ENCODE measurements around the gene ARPC4. TPM values are rescaled to one million over a fixed set of nuclear protein-coding genes. Genes with fewer than 3 reads are reported as not detected.

Gene ARPC4
- total RNA-seq, 4 donors from 2014 or later: 129 to 191 (median 164) TPM

DNA sequence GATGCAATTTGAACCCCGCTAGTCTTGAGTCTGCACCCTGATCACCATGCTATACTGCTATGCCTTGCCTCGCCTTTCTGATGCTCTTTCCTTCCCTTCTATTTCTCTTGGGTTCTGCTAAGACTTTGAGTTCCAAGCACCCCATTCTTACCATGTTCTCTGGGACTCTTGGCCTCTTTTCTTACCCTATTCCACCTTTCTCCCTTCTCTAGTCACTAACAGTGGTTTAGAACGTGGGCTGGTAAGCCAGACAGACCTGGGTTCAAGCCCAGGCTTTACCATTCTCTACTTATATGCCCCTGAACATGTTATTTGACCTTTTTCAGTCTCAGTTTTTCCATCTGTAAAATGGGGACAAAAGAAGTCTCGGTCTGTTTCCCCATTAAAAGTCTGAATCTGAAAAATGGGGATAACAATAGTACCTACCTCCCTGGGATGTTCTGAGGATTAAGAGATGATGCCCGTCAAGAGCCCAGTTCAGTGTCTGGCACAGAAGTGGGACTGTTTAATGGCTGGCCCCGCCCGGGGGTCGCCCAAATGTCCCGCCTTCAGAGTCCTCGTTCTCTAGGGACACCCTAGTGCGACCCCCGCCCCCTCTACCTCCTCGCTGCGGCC, 985 bp upstream of the ARPC4 start:
- H3K4me1 ChIP-seq: peaks cover 22 to 54% (median 50%) of the 10 kb centered on the region in 4 donors
- no peaks in the 10 kb centered on the region for H3K9me3 ChIP-seq
- intact Hi-C loops (cut with DNase I): loop anchor here (2.0 to 5.0 kb wide), 3 partner anchors 17 to 75 kb away; no protein-coding TSS in a partner anchor
- H3K27me3 ChIP-seq: no peaks in the 10 kb centered on the region
- peak overlapping the region; percentile 74 to 96 (median 92) for H3K4me3 ChIP-seq
- peaks cover 22 to 58% (median 39%) of the 10 kb centered on the region in 4 donors for H3K36me3 ChIP-seq
- peak overlapping the region; percentile 94 to 98 (median 97) for H3K27ac ChIP-seq (replicated peaks in 1 of 4)
- no peak for TF ChIP-seq EP300 (IDR thresholded peaks at IDR 0.05)
- TF ChIP-seq POLR2AphosphoS5 (IDR thresholded peaks at IDR 0.05): no peak
- TF ChIP-seq CTCF (IDR thresholded peaks at IDR 0.05): no peak
- no peak for TF ChIP-seq POLR2A (IDR thresholded peaks at IDR 0.05; ENCODE audit: low read depth)
- no peak for DNase-seq (ENCODE audit: extremely low spot score)
- 16% methylated on average over 12 of the region's 14 CpGs for WGBS

DNA sequence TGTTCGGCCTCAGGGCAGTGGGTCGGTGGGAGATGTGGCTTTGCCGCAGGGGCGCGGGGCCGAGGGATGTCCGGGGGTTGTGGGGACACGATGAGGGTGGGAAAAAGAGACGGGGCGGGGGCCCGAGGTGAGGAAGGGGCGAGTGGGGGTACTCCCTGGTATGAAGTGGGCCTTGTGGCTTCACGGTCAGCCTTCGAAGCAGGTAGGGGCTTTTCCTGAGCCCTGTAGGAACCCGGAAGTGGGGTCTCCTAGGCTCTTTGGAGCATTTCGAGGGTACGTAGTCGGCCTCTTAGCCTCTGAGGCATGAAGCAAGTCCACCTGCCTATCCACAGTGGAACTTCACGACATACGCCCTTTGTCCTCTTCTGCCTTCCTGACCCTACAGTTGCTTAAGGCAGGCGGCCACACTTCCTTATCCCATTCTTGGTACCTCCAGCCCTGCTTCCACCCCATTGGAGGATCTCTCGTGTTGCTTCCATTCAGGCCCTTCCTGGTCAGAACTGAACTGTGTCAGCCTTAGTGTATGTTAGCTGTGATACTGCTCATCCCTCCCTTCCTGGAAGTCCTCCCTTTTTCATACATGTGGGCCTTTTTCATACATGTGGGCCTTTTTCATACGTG, 389 bp downstream of the ARPC4 start:
- Histone ChIP-seq H3K36me3 (peaks cover 22 to 56% (median 43%) of the 10 kb centered on the region in 4 donors), H3K9me3 (no peaks in the 10 kb centered on the region), H3K27me3 (no peaks in the 10 kb centered on the region), H3K27ac (replicated peaks in 1 of 4) (peak overlapping the region; percentile 94 to 98 (median 97)), H3K4me1 (peaks cover 22 to 62% (median 50%) of the 10 kb centered on the region in 4 donors), H3K4me3 (peak overlapping the region; percentile 74 to 96 (median 92))
- DNase-seq (ENCODE audit: extremely low spot score): no peak
- intact Hi-C loops (cut with DNase I): loop anchor here (5.0 kb wide), 2 partner anchors 41 to 76 kb away; no protein-coding TSS in a partner anchor
- TF ChIP-seq CTCF (IDR thresholded peaks at IDR 0.05): no peak
- no peak for TF ChIP-seq EP300 (IDR thresholded peaks at IDR 0.05)
- peak; percentile 70 for TF ChIP-seq POLR2A (IDR thresholded peaks at IDR 0.05; ENCODE audit: low read depth)
- no peak for TF ChIP-seq POLR2AphosphoS5 (IDR thresholded peaks at IDR 0.05)
- 0% methylated on average over 21 of the region's 23 CpGs for WGBS

DNA sequence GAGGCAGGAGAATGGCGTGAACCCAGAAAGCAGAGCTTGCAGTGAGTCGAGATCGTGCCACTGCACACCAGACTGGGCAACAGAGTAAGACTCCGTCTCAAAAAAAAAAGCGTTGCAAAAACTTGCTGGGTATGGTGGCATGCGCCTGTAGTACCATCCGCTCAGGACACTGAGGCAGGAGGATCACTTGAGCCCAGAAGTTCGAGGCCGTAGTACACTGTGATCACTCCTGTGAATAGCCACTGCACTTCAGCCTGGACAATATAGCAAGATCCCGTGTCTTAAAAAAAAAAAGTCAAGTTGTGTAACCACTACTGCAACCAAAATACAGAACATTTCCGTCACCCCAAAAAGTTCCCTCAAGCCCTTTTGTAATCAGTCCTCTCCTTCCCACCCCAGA, 1.5 kb downstream of the ARPC4 start:
- Histone ChIP-seq H3K4me3 (peak overlapping the region in 1 of 4 donors; percentile 96), H3K4me1 (peaks cover 22 to 62% (median 50%) of the 10 kb centered on the region in 4 donors), H3K27ac (replicated peaks in 1 of 4) (no peak overlapping the region), H3K9me3 (no peaks in the 10 kb centered on the region), H3K27me3 (no peaks in the 10 kb centered on the region), H3K36me3 (peaks cover 25 to 56% (median 46%) of the 10 kb centered on the region in 4 donors)
- intact Hi-C loops (cut with DNase I): loop anchor here (5.0 kb wide), 2 partner anchors 42 to 77 kb away; no protein-coding TSS in a partner anchor
- TF ChIP-seq POLR2AphosphoS5 (IDR thresholded peaks at IDR 0.05) (no peak), POLR2A (IDR thresholded peaks at IDR 0.05; ENCODE audit: low read depth) (no peak), CTCF (IDR thresholded peaks at IDR 0.05) (no peak), EP300 (IDR thresholded peaks at IDR 0.05) (no peak)
- 91% methylated on average over 11 of the region's 11 CpGs for WGBS
- DNase-seq (ENCODE audit: extremely low spot score): no peak

- 71% methylated on average over 5 of the region's 5 CpGs for WGBS
- intact Hi-C loops (cut with DNase I): no loop called here
- no peaks in the 10 kb centered on the region for H3K27me3 ChIP-seq
- H3K4me3 ChIP-seq: no peak overlapping the region
- DNase-seq (ENCODE audit: extremely low spot score): no peak
- H3K36me3 ChIP-seq: peaks cover 29 to 56% (median 48%) of the 10 kb centered on the region in 4 donors
- no peaks in the 10 kb centered on the region for H3K9me3 ChIP-seq
- TF ChIP-seq POLR2A (IDR thresholded peaks at IDR 0.05; ENCODE audit: low read depth) (no peak), EP300 (IDR thresholded peaks at IDR 0.05) (no peak), CTCF (IDR thresholded peaks at IDR 0.05) (no peak), POLR2AphosphoS5 (IDR thresholded peaks at IDR 0.05) (no peak)
- H3K4me1 ChIP-seq: peaks cover 22 to 62% (median 50%) of the 10 kb centered on the region in 4 donors
- H3K27ac ChIP-seq (replicated peaks in 1 of 4): no peak overlapping the region
Observed at GRCh38 chr3:9795207-9795606, 2.3 kb downstream of the ARPC4 start.

Measured in esophagus muscularis mucosa (tissue), 4 donors.